ENCODE data around the gene TCIRG1. TPM values are rescaled to one million over a fixed set of nuclear protein-coding genes. Genes with fewer than 3 reads are reported as not detected.

TCIRG1 gene
- total and polyA plus RNA-seq, 4 donors = 32.2 to 96.1 (median 44.5) TPM

GRCh38 chr11:68012044-68012842 lies 26.6 kb upstream of the TCIRG1 start:
- Histone ChIP-seq H3K4me3 (ENCODE audit: low read depth in 1 of 3, low read length in 3 of 3) (no peak overlapping the region), H3K9ac (ENCODE audit: low read depth in 1 of 2, low read length in 2 of 2) (no peak overlapping the region), H3K27ac (ENCODE audit: low read depth in 1 of 2, low read length in 2 of 2) (no peak overlapping the region), H3K36me3 (ENCODE audit: control insufficient read depth in 4 of 4, insufficient read depth in 3 of 4, low read depth in 1 of 4, low read length in 3 of 4) (no peaks in the 10 kb centered on the region), H3K9me3 (ENCODE audit: control insufficient read depth in 4 of 4, low read length in 3 of 4) (no peaks in the 10 kb centered on the region), H3K4me1 (ENCODE audit: control insufficient read depth in 4 of 4, insufficient read depth in 4 of 4, low read length in 3 of 4) (peaks cover 6 to 33% (median 26%) of the 10 kb centered on the region in 4 donors), H3K27me3 (ENCODE audit: control insufficient read depth in 4 of 4, insufficient read depth in 4 of 4, low read length in 3 of 4) (no peaks in the 10 kb centered on the region)
- no peak for TF ChIP-seq FOXA1 (IDR thresholded peaks at IDR 0.05)
- TF ChIP-seq CTCF (IDR thresholded peaks at IDR 0.05; ENCODE audit: low read depth, low read length, missing input control) = no peak
- no peak for DNase-seq (ENCODE audit: low spot score)
- 89% methylated on average over 17 of the region's 17 CpGs for WGBS

- Histone ChIP-seq H3K27ac (ENCODE audit: low read depth in 1 of 2, low read length in 2 of 2) (no peak overlapping the region), H3K9ac (ENCODE audit: low read depth in 1 of 2, low read length in 2 of 2) (no peak overlapping the region)
- DNase-seq (ENCODE audit: low spot score) = no peak
Observed at GRCh38 chr11:68012843-68013610, 25.8 kb upstream of the TCIRG1 start.

GRCh38 chr11:68013611-68014156 lies 25.1 kb upstream of the TCIRG1 start:
- DNase-seq (ENCODE audit: low spot score) = no peak
- H3K9ac ChIP-seq (ENCODE audit: low read depth in 1 of 2, low read length in 2 of 2) = no peak overlapping the region
- WGBS = 95% methylated on average over 14 of the region's 14 CpGs

More at GRCh38 chr11:68012843-68013610, 25.8 kb upstream of the TCIRG1 start:
- 86% methylated on average over 16 of the region's 16 CpGs for WGBS
- H3K4me3 ChIP-seq (ENCODE audit: low read depth in 1 of 3, low read length in 3 of 3) = no peak overlapping the region
- H3K27me3 ChIP-seq (ENCODE audit: control insufficient read depth in 4 of 4, insufficient read depth in 4 of 4, low read length in 3 of 4) = no peaks in the 10 kb centered on the region
- H3K4me1 ChIP-seq (ENCODE audit: control insufficient read depth in 4 of 4, insufficient read depth in 4 of 4, low read length in 3 of 4) = peaks cover 6 to 37% (median 29%) of the 10 kb centered on the region in 4 donors
- no peaks in the 10 kb centered on the region for H3K9me3 ChIP-seq (ENCODE audit: control insufficient read depth in 4 of 4, low read length in 3 of 4)
- TF ChIP-seq HNF4A (conservative IDR thresholded peaks at IDR 0.05) (no peak), SP1 (IDR thresholded peaks at IDR 0.05) (peak; percentile 9)
- no peaks in the 10 kb centered on the region for H3K36me3 ChIP-seq (ENCODE audit: control insufficient read depth in 4 of 4, insufficient read depth in 3 of 4, low read depth in 1 of 4, low read length in 3 of 4)

More at GRCh38 chr11:68013611-68014156, 25.1 kb upstream of the TCIRG1 start:
- TF ChIP-seq FOXA2 (IDR thresholded peaks at IDR 0.05) (no peak), RXRA (IDR thresholded peaks at IDR 0.05) (no peak), GABPA (IDR thresholded peaks at IDR 0.05 in 1 of 2, conservative IDR thresholded peaks at IDR 0.05 in 1 of 2) (no peak), ZBTB33 (IDR thresholded peaks at IDR 0.05) (no peak), REST (IDR thresholded peaks at IDR 0.05) (no peak), JUND (IDR thresholded peaks at IDR 0.05) (no peak)
- no peaks in the 10 kb centered on the region for H3K9me3 ChIP-seq (ENCODE audit: control insufficient read depth in 4 of 4, low read length in 3 of 4)
- H3K27ac ChIP-seq (ENCODE audit: low read depth in 1 of 2, low read length in 2 of 2) = no peak overlapping the region
- no peaks in the 10 kb centered on the region for H3K36me3 ChIP-seq (ENCODE audit: control insufficient read depth in 4 of 4, insufficient read depth in 3 of 4, low read depth in 1 of 4, low read length in 3 of 4)
- H3K27me3 ChIP-seq (ENCODE audit: control insufficient read depth in 4 of 4, insufficient read depth in 4 of 4, low read length in 3 of 4) = no peaks in the 10 kb centered on the region
- H3K4me1 ChIP-seq (ENCODE audit: control insufficient read depth in 4 of 4, insufficient read depth in 4 of 4, low read length in 3 of 4) = peaks cover 6 to 31% (median 23%) of the 10 kb centered on the region in 4 donors
- no peak overlapping the region for H3K4me3 ChIP-seq (ENCODE audit: low read depth in 1 of 3, low read length in 3 of 3)
